Upper lobe of left lung (tissue), 6 donors: Measurements from ENCODE around the gene JARID2. TPM values are rescaled to one million over a fixed set of nuclear protein-coding genes. Genes with fewer than 3 reads are reported as not detected.

Experiments used
- ATAC-seq, 2 donors: fragments of 200-7000 bp; cut with Tn5 transposase; one replicate each; pipeline ENCODE4 v1.9.1; 2022; ENCODE audit warnings: mild to moderate bottlenecking in 2 of 2, moderate library complexity in 2 of 2; ENCODE audit not compliant: low FRiP score in 2 of 2
- DNase-seq, 2 donors: peaks; one replicate each; pipeline ENCODE4 v3.0.0-alpha.2; 2019 to 2020
- H3K27ac ChIP-seq, 4 donors: fragments of 200-600 bp; sonication (generic); one replicate each; pipeline ENCODE4 v1.5.1; 2016 to 2019
- H3K27me3 ChIP-seq, 4 donors: fragments of 200-600 bp; sonication (generic); one replicate each; pipeline ENCODE4 v1.5.1; 2017 to 2019
- H3K36me3 ChIP-seq, 4 donors: fragments of 200-600 bp; sonication (generic); one replicate each; pipeline ENCODE4 v1.5.1; 2016 to 2019
- H3K4me1 ChIP-seq, 4 donors: fragments of 200-600 bp; sonication (generic); one replicate each; pipeline ENCODE4 v1.5.1; 2018 to 2019
- H3K4me3 ChIP-seq, 4 donors: fragments of 200-600 bp; sonication (generic); one replicate each; pipeline ENCODE4 v1.5.1; 2017 to 2019; ENCODE audit warnings: mild to moderate bottlenecking in 2 of 4, moderate library complexity in 1 of 4
- H3K9me3 ChIP-seq, 4 donors: fragments of 200-600 bp; sonication (generic); one replicate each; pipeline ENCODE4 v1.5.1; 2018 to 2019
- CTCF ChIP-seq, 6 experiments: fragments of 450-650 bp in 4 of 6; fragments of 200-600 bp in 2 of 6; sonication (generic) in 2 of 6; IDR thresholded peaks; one replicate each; pipeline ENCODE4 v1.5.1; 2016 to 2019; ENCODE audit warnings: antibody characterized with exemption in 6 of 6
- EP300 ChIP-seq, 4 donors: sonication (generic); formaldehyde crosslinking; IDR thresholded peaks; one replicate each; pipeline ENCODE4 v1.5.1; 2017; ENCODE audit warnings: antibody characterized with exemption in 4 of 4, control low read depth in 2 of 4
- POLR2A ChIP-seq, 4 donors: fragments of 450-650 bp; IDR thresholded peaks; one replicate each; pipeline ENCODE4 v1.5.1; 2016 to 2017; ENCODE audit warnings: antibody characterized with exemption in 4 of 4, mild to moderate bottlenecking in 2 of 4
- POLR2AphosphoS5 ChIP-seq, 2 donors: sonication (generic); formaldehyde crosslinking; IDR thresholded peaks; one replicate each; pipeline ENCODE4 v1.5.1; 2017; ENCODE audit warnings: antibody characterized with exemption in 2 of 2
- whole genome bisulfite sequencing, 2 donors: methylation state at CpG; one replicate each; pipeline ENCODE4 v1.1.5; 2017 to 2018; 5-methylcytosine and 5-hydroxymethylcytosine counted together
- total RNA-seq, 6 donors: library from RNA; depleted of rRNA in 4 of 6; stranded (reverse); fragments of >200 nt in 4 of 6; gene quantifications; one replicate each; pipeline versions ENCODE4 v1.1.0 to v1.2.1, GENCODE V29; 2016 to 2021
- donor health status: DM: no; HTN: no; CAD: no; lungs with moderate emphysema.
- donor health status: DM: no; HTN: yes; CAD: no; lungs with severe emphysema.

Gene JARID2
- total RNA-seq, 6 donors from 2014 or later: 9.6 to 37.7 (median 16.4) TPM

GRCh38 chr6:15503346-15503680 lies 257.4 kb downstream of the JARID2 start:
- no peak for TF ChIP-seq POLR2A (IDR thresholded peaks at IDR 0.05)
- TF ChIP-seq POLR2AphosphoS5 (IDR thresholded peaks at IDR 0.05): no peak
- no peak for TF ChIP-seq EP300 (IDR thresholded peaks at IDR 0.05)
- TF ChIP-seq CTCF (IDR thresholded peaks at IDR 0.05): no peak
- ATAC-seq: no peak
- Histone ChIP-seq H3K4me1 (peaks cover 12 to 30% (median 17%) of the 10 kb centered on the region in 4 donors), H3K4me3 (no peak overlapping the region), H3K36me3 (peaks cover 2 to 40% (median 17%) of the 10 kb centered on the region in 4 donors), H3K9me3 (no peaks in the 10 kb centered on the region), H3K27ac (no peak overlapping the region), H3K27me3 (no peaks in the 10 kb centered on the region)
- DNase-seq: no peak
- WGBS, 2 donors: 94 to 97% methylated on average over 6 of the region's 6 CpGs

DNA sequence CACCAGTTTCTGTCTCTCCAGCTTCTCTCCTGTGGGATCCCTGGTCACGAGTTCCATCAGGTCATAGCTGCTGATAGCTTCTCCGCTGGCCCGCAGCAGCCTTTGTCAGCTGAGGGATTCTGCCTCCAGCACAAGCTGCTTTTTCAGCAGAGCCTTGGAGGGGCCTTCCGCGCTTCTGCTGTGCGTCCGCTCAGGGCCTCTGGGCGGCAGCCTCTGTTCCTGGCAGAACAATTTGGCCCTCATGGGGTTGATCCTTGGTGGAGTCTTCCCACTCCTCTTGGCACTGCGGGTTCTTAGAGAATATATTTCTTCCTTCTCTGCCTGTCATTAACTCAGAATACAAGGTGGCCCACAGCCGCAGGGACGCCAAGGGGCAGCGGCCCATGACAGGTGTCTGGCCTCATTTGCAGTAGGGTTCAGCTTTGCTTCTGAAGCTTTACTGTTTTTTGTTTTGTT lies 258.2 kb downstream of the JARID2 start:
- peak in 1 of 2 donors; percentile 69 for DNase-seq
- ATAC-seq: peak in 1 of 2 donors; percentile 55
- Histone ChIP-seq H3K27me3 (no peaks in the 10 kb centered on the region), H3K27ac (peak overlapping the region; percentile 29 to 71 (median 58)), H3K4me1 (peaks cover 12 to 25% (median 17%) of the 10 kb centered on the region in 4 donors), H3K36me3 (peaks cover 2 to 37% (median 20%) of the 10 kb centered on the region in 4 donors), H3K9me3 (no peaks in the 10 kb centered on the region), H3K4me3 (peak overlapping the region in 2 of 4 donors; percentile 21 to 30)
- 72 to 78% methylated on average over 11 to 12 of the region's 12 CpGs for WGBS, 2 donors
- TF ChIP-seq CTCF (IDR thresholded peaks at IDR 0.05) (peak in 1 of 6 experiments; percentile 18), POLR2A (IDR thresholded peaks at IDR 0.05) (no peak), POLR2AphosphoS5 (IDR thresholded peaks at IDR 0.05) (no peak), EP300 (IDR thresholded peaks at IDR 0.05) (no peak)

GRCh38 chr6:15504581-15505350 lies 258.9 kb downstream of the JARID2 start:
- Histone ChIP-seq H3K36me3 (peaks cover 2 to 40% (median 21%) of the 10 kb centered on the region in 4 donors), H3K9me3 (no peaks in the 10 kb centered on the region), H3K4me3 (peak overlapping the region in 3 of 4 donors; percentile 3 to 30 (median 21)), H3K4me1 (peaks cover 12 to 30% (median 17%) of the 10 kb centered on the region in 4 donors), H3K27me3 (no peaks in the 10 kb centered on the region), H3K27ac (peak overlapping the region; percentile 29 to 71 (median 58))
- TF ChIP-seq POLR2A (IDR thresholded peaks at IDR 0.05) (peak in 1 of 4 donors; percentile 16), POLR2AphosphoS5 (IDR thresholded peaks at IDR 0.05) (peak; percentile 29 to 61), EP300 (IDR thresholded peaks at IDR 0.05) (no peak), CTCF (IDR thresholded peaks at IDR 0.05) (no peak)
- DNase-seq (peak in 1 of 2 donors; percentile 50), ATAC-seq (peak; percentile 66 to 87)
- 27 to 29% methylated on average over 19 to 26 of the region's 26 CpGs for WGBS, 2 donors

- 84 to 87% methylated on average over 16 to 18 of the region's 18 CpGs for WGBS, 2 donors
- Histone ChIP-seq H3K4me3 (peak overlapping the region in 3 of 4 donors; percentile 3 to 30 (median 21)), H3K36me3 (peaks cover 2 to 39% (median 21%) of the 10 kb centered on the region in 4 donors), H3K27me3 (no peaks in the 10 kb centered on the region), H3K9me3 (no peaks in the 10 kb centered on the region), H3K27ac (peak overlapping the region; percentile 22 to 71 (median 47)), H3K4me1 (peaks cover 12 to 30% (median 17%) of the 10 kb centered on the region in 4 donors)
- DNase-seq (no peak), ATAC-seq (no peak)
- TF ChIP-seq CTCF (IDR thresholded peaks at IDR 0.05) (no peak), POLR2AphosphoS5 (IDR thresholded peaks at IDR 0.05) (no peak), POLR2A (IDR thresholded peaks at IDR 0.05) (no peak), EP300 (IDR thresholded peaks at IDR 0.05) (no peak)
Measured at GRCh38 chr6:15505463-15505918, 259.6 kb downstream of the JARID2 start.
